HepG2 (cell line): Measurements from ENCODE around the gene KRTAP17-1. TPM values are rescaled to one million over a fixed set of nuclear protein-coding genes. Genes with fewer than 3 reads are reported as not detected.

ENCODE experiments used
- ATAC-seq: fragments of 200-7000 bp; cut with Tn5 transposase; 3 replicates; pipeline ENCODE4 v1.9.1; 2020; ENCODE audit warnings: mild to moderate bottlenecking, moderate library complexity
- BruUV-seq: library from RNA; stranded (reverse); fragments of 400-500 nt; replicated peaks from 2 replicates; lab custom pipeline; 2021; lab: Mats Ljungman, UMichigan
- CTCF ChIA-PET: fragments of 300-600 bp; formaldehyde crosslinking; extraction: SDS; loops from one replicate; lab custom pipeline; 2021; ENCODE audit warnings: low total read pairs, inconsistent platforms, low intra/inter-chr PET ratio; lab: Yijun Ruan, JAX
- POLR2A ChIA-PET: fragments of 350-600 bp; sonication (Branson Sonifier 250); formaldehyde crosslinking; loops from one replicate; lab custom pipeline; 2020; ENCODE audit warnings: antibody characterized with exemption, inconsistent platforms; lab: Yijun Ruan, JAX
- DNase-seq: peaks from one replicate; pipeline ENCODE4 v3.0.0-alpha.2; 2015; ENCODE audit warnings: low spot score
- FAIRE-seq: peaks from 3 replicates; lab custom pipeline; 2011; peaks lifted over from hg19 to GRCh38; lab: Jason Lieb, UNC
- H2AFZ ChIP-seq: one replicate; pipeline ENCODE4 v1.6.1; 2011; ENCODE audit warnings: low read length, inconsistent platforms
- H3K27ac ChIP-seq: fragments of 300-600 bp; 3 replicates; pipeline ENCODE4 v1.8.0; 2011; ENCODE audit warnings: mixed run types, mild to moderate bottlenecking, mixed read lengths, low read length, inconsistent platforms; ENCODE audit not compliant: insufficient read depth; ENCODE audit errors: extremely low read length
- H3K27me3 ChIP-seq, 2 experiments: fragments of 200-600 bp in 1 of 2; 2 replicates in 1 of 2; 3 replicates in 1 of 2; pipeline versions ENCODE4 v1.6.0 to v1.8.0; 2011; ENCODE audit warnings: low read length in 2 of 2, mild to moderate bottlenecking in 2 of 2, moderate library complexity in 2 of 2, inconsistent platforms in 1 of 2; ENCODE audit not compliant: insufficient read depth in 2 of 2, control insufficient read depth in 1 of 2
- H3K36me3 ChIP-seq, 2 experiments: fragments of 200-600 bp in 1 of 2; replicated peaks in 1 of 2; 2 replicates in 1 of 2; 3 replicates in 1 of 2; pipeline versions ENCODE4 v1.5.1 to v1.8.0; 2011; ENCODE audit warnings: low read length in 2 of 2, inconsistent platforms in 1 of 2; ENCODE audit not compliant: insufficient read depth in 2 of 2, control insufficient read depth in 1 of 2
- H3K4me1 ChIP-seq: 2 replicates; pipeline ENCODE4 v1.5.1; 2012; ENCODE audit warnings: low read length, inconsistent platforms; ENCODE audit not compliant: insufficient read depth
- H3K4me2 ChIP-seq: 2 replicates; pipeline ENCODE4 v1.6.0; 2011; ENCODE audit warnings: low read depth, low read length, inconsistent platforms
- H3K4me3 ChIP-seq, 3 experiments: fragments of 200-600 bp in 1 of 3; sonication (generic), shearing (Covaris generic) in 1 of 3; replicated peaks in 1 of 3; 2 replicates each; pipeline ENCODE4 v1.5.1; 2011 to 2016; ENCODE audit warnings: low read length in 3 of 3, inconsistent platforms in 2 of 3, low read depth in 2 of 3, mild to moderate bottlenecking in 2 of 3, control low read depth in 1 of 3, mixed read lengths in 1 of 3; ENCODE audit not compliant: insufficient read depth in 1 of 3
- H3K79me2 ChIP-seq: one replicate; pipeline ENCODE4 v1.6.1; 2011; ENCODE audit warnings: low read length, inconsistent platforms; ENCODE audit not compliant: insufficient read depth
- H3K9ac ChIP-seq: 2 replicates; pipeline ENCODE4 v1.6.0; 2011; ENCODE audit warnings: mild to moderate bottlenecking, low read depth, low read length, inconsistent platforms; ENCODE audit not compliant: insufficient read depth
- H3K9me3 ChIP-seq: 2 replicates; pipeline ENCODE4 v1.5.1; 2012; ENCODE audit warnings: mild to moderate bottlenecking, low read length
- H4K20me1 ChIP-seq: 2 replicates; pipeline ENCODE4 v1.6.0; 2011; ENCODE audit warnings: inconsistent platforms, mild to moderate bottlenecking, low read length, moderate library complexity; ENCODE audit not compliant: insufficient read depth
- CREBL2 ChIP-seq: sonication (generic); formaldehyde crosslinking; IDR thresholded peaks from 2 replicates; pipeline ENCODE4 v1.8.1; 2023; ENCODE audit warnings: missing genetic modification reagents, mild to moderate bottlenecking, borderline replicate concordance
- EP300 ChIP-seq, 3 experiments: sonication (generic) in 1 of 3; formaldehyde crosslinking in 1 of 3; IDR thresholded peaks; 2 replicates each; pipeline versions ENCODE4 v1.5.1 to v1.6.1; 2011 to 2020; ENCODE audit warnings: low read depth in 2 of 3, low read length in 2 of 3, borderline replicate concordance in 1 of 3, improper control_type of control experiment in 1 of 3, mild to moderate bottlenecking in 1 of 3, missing genetic modification reagents in 1 of 3, moderate library complexity in 1 of 3
- GPBP1L1 ChIP-seq: sonication (generic); formaldehyde crosslinking; IDR thresholded peaks from 2 replicates; pipeline ENCODE4 v1.5.0; 2020; ENCODE audit warnings: mild to moderate bottlenecking, missing genetic modification reagents
- KDM6A ChIP-seq: IDR thresholded peaks from 2 replicates; pipeline ENCODE4 v1.6.1; 2016; ENCODE audit warnings: low read depth
- PAXIP1 ChIP-seq: sonication (generic); formaldehyde crosslinking; conservative IDR thresholded peaks from 2 replicates; pipeline ENCODE4 v1.4.0; 2020; ENCODE audit warnings: mild to moderate bottlenecking, missing genetic modification reagents, moderate library complexity
- PHF8 ChIP-seq: sonication (generic); formaldehyde crosslinking; IDR thresholded peaks from 2 replicates; pipeline ENCODE4 v1.5.0; 2020; ENCODE audit warnings: missing genetic modification reagents
- RFXAP ChIP-seq: sonication (generic); formaldehyde crosslinking; IDR thresholded peaks from 2 replicates; pipeline ENCODE4 v1.4.0; 2020; ENCODE audit warnings: missing genetic modification reagents, borderline replicate concordance
- RXRB ChIP-seq: IDR thresholded peaks from 2 replicates; pipeline ENCODE4 v1.6.1; 2016; ENCODE audit warnings: borderline replicate concordance, missing genetic modification reagents, missing compliant biosample characterization
- SALL2 ChIP-seq: sonication (generic); formaldehyde crosslinking; IDR thresholded peaks from 2 replicates; pipeline ENCODE4 v1.8.1; 2023; ENCODE audit warnings: mild to moderate bottlenecking, missing genetic modification reagents, inconsistent platforms
- USF2 ChIP-seq, 2 experiments: sonication (generic) in 1 of 2; formaldehyde crosslinking in 1 of 2; IDR thresholded peaks; 2 replicates each; pipeline versions ENCODE4 v1.5.1 to v1.6.1; 2011 to 2020; ENCODE audit warnings: borderline replicate concordance in 1 of 2, low read depth in 1 of 2, low read length in 1 of 2, mild to moderate bottlenecking in 1 of 2, missing genetic modification reagents in 1 of 2, moderate library complexity in 1 of 2
- ZBTB3 ChIP-seq: sonication (generic); formaldehyde crosslinking; IDR thresholded peaks from 2 replicates; pipeline ENCODE4 v1.4.0; 2020; ENCODE audit warnings: low read depth, mild to moderate bottlenecking, moderate library complexity, missing genetic modification reagents, borderline replicate concordance
- ZFP90 ChIP-seq: sonication (generic); formaldehyde crosslinking; IDR thresholded peaks from 2 replicates; pipeline ENCODE4 v1.8.0; 2022; ENCODE audit warnings: missing genetic modification reagents, mild to moderate bottlenecking, inconsistent platforms, borderline replicate concordance
- ZKSCAN5 ChIP-seq: sonication (generic); formaldehyde crosslinking; IDR thresholded peaks from 2 replicates; pipeline ENCODE4 v1.5.1; 2020; ENCODE audit warnings: mild to moderate bottlenecking, missing genetic modification reagents
- ZNF605 ChIP-seq: sonication (generic); formaldehyde crosslinking; IDR thresholded peaks from 2 replicates; pipeline ENCODE4 v1.8.0; 2022; ENCODE audit warnings: mild to moderate bottlenecking, missing genetic modification reagents
- WGBS: methylation state at CpG from one replicate; pipeline ENCODE4 v1.1.6; 2017; ENCODE audit warnings: low lambda C conversion rate; 5-methylcytosine and 5-hydroxymethylcytosine counted together
- in situ Hi-C: cut with HindIII; loops from 2 replicates; pipeline ENCODE4 v1.10.0; 2017; ENCODE audit warnings: low pct_unique_long_range_greater_than_20kb; ENCODE audit not compliant: extremely low pct_ligation_motif_present
- intact Hi-C: fragments of 100-400 bp; cut with micrococcal nuclease; formaldehyde crosslinking; loops from one replicate; pipeline ENCODE4 v1.10.0; 2022; ENCODE audit not compliant: unreplicated experiment
- polyA plus RNA-seq, 8 experiments: library from polyadenylated mRNA; depleted of rRNA in 3 of 8; stranded (reverse) in 7 of 8; unstranded in 1 of 8; fragments of >200 nt; fragmentation: Illumina TruSeq in 4 of 8; extraction: Trizol in 4 of 8; gene quantifications; 2 replicates each; pipeline versions ENCODE4 v1.2.1 to v1.2.3, GENCODE V29; 2011 to 2016; ENCODE audit warnings: low read depth in 4 of 8, missing spikeins in 1 of 8, mixed read lengths in 1 of 8; ENCODE audit not compliant: insufficient read depth in 1 of 8
- total RNA-seq, 5 experiments: library from RNA; depleted of rRNA; stranded (reverse); fragments of >200 nt; fragmentation: Illumina TruSeq; extraction: Trizol; gene quantifications; 2 replicates each; pipeline ENCODE4 v1.2.3, GENCODE V29; 2016; ENCODE audit warnings: low read depth in 1 of 5

KRTAP17-1 gene
- total and polyA plus RNA-seq, 2 of the 13 experiments (the other 11 are each of a cell fraction or from before 2014, with no cell fraction given) = not detected

- TF ChIP-seq PAXIP1 (CRISPR knock-in tag) (no peak), RXRB (no peak)
- TF ChIP-seq, all 625 proteins: peak for 0
Observed at GRCh38 chr17:41308918-41309359, 6.6 kb downstream of the KRTAP17-1 start, which contains the start of gene KRTAP16-1 (continued).

GRCh38 chr17:41308251-41308917, 7.1 kb downstream of the KRTAP17-1 start:
- no peak for DNase-seq
- TF ChIP-seq KDM6A (CRISPR knock-in tag) (no peak), CREBL2 (no peak), ZFP90 (CRISPR knock-in tag) (no peak), EP300 (IDR thresholded peaks at IDR 0.05; ENCODE audit: low read depth in 2 of 2, low read length in 2 of 2) (no peak), EP300 (CRISPR knock-in tag; IDR thresholded peaks at IDR 0.05; ENCODE audit: borderline replicate concordance) (no peak), ZKSCAN5 (CRISPR knock-in tag) (no peak), USF2 (IDR thresholded peaks at IDR 0.05; ENCODE audit: low read depth, low read length) (no peak), USF2 (CRISPR knock-in tag; IDR thresholded peaks at IDR 0.05; ENCODE audit: borderline replicate concordance) (no peak), ZNF605 (CRISPR knock-in tag) (no peak), GPBP1L1 (CRISPR knock-in tag) (no peak), RFXAP (no peak), ZBTB3 (CRISPR knock-in tag) (no peak), PHF8 (CRISPR knock-in tag) (no peak), SALL2 (CRISPR knock-in tag) (no peak)

More at GRCh38 chr17:41308251-41308917, 7.1 kb downstream of the KRTAP17-1 start:
- CTCF ChIA-PET = no interaction called here
- intact Hi-C loops = no loop called here
- FAIRE-seq (no peak), ATAC-seq (no peak; the same call in 2 of the 3 replicates)
- Histone ChIP-seq H3K4me2 (no peak overlapping the region), H2AFZ (no peak overlapping the region), H3K79me2 (no peaks in the 10 kb centered on the region), H3K36me3 (no peaks in the 10 kb centered on the region), H3K4me1 (no peaks in the 10 kb centered on the region), H4K20me1 (no peaks in the 10 kb centered on the region), H3K4me3 (no peak overlapping the region), H3K9ac (no peak overlapping the region), H3K27ac (no peak overlapping the region), H3K9me3 (no peaks in the 10 kb centered on the region), H3K27me3 (peaks cover 3 to 29% of the 10 kb centered on the region in 2 experiments; a peak in 3 of 5 replicates)
- POLR2A ChIA-PET = no interaction called here
- no TSS peak for BruUV-seq
- in situ Hi-C loops = no loop called here
- WGBS = 67% methylated on average over 2 of the region's 10 CpGs
